ENCODE measurements around the gene EBI3. TPM values are rescaled to one million over a fixed set of nuclear protein-coding genes. Genes with fewer than 3 reads are reported as not detected.
A peak's percentile ranks its signal among the peaks of the same experiment; 100 is the strongest.

EBI3 gene
- total RNA-seq, 6 experiments from 2014 or later: 0.17 to 0.61 (median 0.37) TPM

DNA sequence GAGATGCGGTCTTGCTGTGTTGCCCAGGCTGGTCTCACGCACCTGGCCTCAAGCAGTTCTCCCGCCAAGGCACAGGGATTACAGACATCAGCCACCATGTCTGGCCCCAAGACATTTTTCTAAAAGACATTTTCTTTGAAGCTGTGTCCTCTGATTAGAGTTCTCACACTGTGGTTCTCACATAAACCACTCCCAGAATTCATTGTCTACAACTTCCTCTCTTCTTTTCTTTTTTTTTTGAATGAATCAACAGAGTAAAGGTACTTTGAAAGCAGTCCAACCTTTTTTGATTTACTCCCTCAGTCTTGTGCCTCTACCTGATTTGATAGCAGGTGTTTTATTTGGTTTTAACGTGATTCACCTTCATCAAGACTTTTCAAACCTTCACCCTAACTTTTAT, 35.5 kb downstream of the EBI3 start:
- Mint-ChIP-seq H3K36me3 (ENCODE audit: low read depth) (peaks cover 14% of the 10 kb centered on the region), H3K27ac (no peak overlapping the region; the same call in 1 of the 2 replicates), H3K27me3 (ENCODE audit: insufficient read depth) (peaks cover 3% of the 10 kb centered on the region; the same call in 1 of the 2 replicates), H3K9me3 (no peaks in the 10 kb centered on the region), H3K4me1 (ENCODE audit: low read depth) (no peaks in the 10 kb centered on the region), H3K4me3 (no peak overlapping the region)
- TF ChIP-seq, protein P1, sequence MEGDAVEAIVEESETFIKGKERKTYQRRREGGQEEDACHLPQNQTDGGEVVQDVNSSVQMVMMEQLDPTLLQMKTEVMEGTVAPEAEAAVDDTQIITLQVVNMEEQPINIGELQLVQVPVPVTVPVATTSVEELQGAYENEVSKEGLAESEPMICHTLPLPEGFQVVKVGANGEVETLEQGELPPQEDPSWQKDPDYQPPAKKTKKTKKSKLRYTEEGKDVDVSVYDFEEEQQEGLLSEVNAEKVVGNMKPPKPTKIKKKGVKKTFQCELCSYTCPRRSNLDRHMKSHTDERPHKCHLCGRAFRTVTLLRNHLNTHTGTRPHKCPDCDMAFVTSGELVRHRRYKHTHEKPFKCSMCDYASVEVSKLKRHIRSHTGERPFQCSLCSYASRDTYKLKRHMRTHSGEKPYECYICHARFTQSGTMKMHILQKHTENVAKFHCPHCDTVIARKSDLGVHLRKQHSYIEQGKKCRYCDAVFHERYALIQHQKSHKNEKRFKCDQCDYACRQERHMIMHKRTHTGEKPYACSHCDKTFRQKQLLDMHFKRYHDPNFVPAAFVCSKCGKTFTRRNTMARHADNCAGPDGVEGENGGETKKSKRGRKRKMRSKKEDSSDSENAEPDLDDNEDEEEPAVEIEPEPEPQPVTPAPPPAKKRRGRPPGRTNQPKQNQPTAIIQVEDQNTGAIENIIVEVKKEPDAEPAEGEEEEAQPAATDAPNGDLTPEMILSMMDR (IDR thresholded peaks at IDR 0.05): no peak
- DNase-seq: no peak

DNA sequence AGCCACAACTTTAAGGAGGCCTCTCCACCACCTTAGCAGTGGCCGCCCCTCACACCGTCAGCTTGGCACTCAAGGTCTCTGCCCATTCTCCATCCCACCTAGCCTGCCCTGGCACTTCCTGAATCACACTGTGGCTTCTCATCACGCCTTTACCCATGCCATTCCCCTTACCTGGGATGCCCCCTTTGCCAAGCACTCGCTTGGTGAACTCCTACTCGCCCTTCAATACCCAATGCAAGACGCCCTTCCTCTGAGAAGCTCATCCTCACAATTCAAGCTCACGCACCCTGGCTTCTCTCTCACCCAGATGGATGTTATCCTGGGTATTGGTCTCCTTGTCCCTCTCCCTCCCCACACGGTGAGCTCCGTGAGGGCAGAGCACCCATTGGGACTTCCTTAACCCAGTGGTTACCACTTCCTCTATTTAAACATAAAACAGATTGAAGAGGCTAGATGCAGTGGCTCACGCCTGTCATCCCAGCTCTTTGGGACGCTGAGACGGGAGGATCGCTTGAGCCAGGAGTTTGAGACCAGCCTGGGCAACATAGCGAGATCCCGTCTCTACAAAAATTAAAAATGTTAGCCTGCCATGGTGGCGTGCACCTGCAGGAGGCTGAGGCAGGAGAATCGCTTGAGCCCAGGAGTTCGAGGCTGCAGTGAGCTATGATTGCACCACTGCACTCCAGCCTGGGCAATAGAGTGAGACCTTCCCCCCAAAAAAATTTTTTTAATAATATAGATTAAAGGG, 37.1 kb downstream of the EBI3 start:
- TF ChIP-seq, protein P1 (IDR thresholded peaks at IDR 0.05): no peak
- peaks cover 3% of the 10 kb centered on the region; the same call in 1 of the 2 replicates for H3K27me3 Mint-ChIP-seq (ENCODE audit: insufficient read depth)
- H3K9me3 Mint-ChIP-seq: no peaks in the 10 kb centered on the region
- no peak overlapping the region for H3K4me3 Mint-ChIP-seq
- H3K27ac Mint-ChIP-seq: no peak overlapping the region
- H3K4me1 Mint-ChIP-seq (ENCODE audit: low read depth): no peaks in the 10 kb centered on the region
- peaks cover 11% of the 10 kb centered on the region for H3K36me3 Mint-ChIP-seq (ENCODE audit: low read depth)
- no peak for DNase-seq

DNA sequence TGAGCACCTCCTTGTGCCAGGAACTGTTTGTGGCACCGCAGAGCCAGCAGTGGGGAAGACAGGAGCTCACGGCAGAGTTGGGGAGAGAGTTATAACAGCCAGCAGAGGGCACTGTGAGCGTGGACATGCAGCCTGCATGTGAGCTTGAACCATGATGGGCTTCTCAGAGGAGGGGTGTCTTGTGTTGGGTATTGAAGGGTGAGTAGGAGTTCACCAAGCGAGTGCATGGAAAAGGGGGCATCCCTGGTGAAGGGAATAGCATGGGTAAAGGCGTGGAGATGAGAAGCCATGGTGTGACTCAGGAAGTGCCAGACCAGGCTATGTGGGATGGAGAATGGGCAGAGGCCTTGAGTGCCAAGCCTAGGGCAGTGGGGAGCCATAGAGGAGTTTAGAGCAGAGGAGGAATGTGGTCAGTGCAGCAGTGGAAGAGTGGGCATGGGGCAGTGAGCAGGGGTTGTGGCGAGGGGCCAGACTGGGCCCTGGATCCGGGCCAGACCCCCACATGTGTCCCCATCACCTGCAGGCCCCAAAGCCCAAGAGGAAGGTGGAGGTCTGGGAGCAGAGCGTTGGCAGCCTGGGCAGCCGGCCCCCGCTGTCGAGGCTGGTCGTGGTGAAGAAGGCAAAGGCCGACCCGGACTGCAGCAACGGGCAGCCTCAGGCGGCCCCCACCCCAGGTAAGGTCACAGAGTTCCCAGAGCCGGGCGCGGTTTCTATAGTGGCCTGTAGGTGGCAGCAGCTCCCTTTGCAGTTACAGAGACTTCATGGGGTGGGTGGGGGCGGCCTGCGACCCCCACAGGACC, 38.0 kb downstream of the EBI3 start:
- peak; percentile 52 for DNase-seq
- Mint-ChIP-seq H3K9me3 (no peaks in the 10 kb centered on the region), H3K4me1 (ENCODE audit: low read depth) (no peaks in the 10 kb centered on the region), H3K27me3 (ENCODE audit: insufficient read depth) (peaks cover 3% of the 10 kb centered on the region; the same call in 1 of the 2 replicates), H3K4me3 (no peak overlapping the region), H3K27ac (peak overlapping the region; percentile 32; the same call in 1 of the 2 replicates), H3K36me3 (ENCODE audit: low read depth) (peaks cover 15% of the 10 kb centered on the region)
- TF ChIP-seq, protein P1 (IDR thresholded peaks at IDR 0.05): peak; percentile 83

DNA sequence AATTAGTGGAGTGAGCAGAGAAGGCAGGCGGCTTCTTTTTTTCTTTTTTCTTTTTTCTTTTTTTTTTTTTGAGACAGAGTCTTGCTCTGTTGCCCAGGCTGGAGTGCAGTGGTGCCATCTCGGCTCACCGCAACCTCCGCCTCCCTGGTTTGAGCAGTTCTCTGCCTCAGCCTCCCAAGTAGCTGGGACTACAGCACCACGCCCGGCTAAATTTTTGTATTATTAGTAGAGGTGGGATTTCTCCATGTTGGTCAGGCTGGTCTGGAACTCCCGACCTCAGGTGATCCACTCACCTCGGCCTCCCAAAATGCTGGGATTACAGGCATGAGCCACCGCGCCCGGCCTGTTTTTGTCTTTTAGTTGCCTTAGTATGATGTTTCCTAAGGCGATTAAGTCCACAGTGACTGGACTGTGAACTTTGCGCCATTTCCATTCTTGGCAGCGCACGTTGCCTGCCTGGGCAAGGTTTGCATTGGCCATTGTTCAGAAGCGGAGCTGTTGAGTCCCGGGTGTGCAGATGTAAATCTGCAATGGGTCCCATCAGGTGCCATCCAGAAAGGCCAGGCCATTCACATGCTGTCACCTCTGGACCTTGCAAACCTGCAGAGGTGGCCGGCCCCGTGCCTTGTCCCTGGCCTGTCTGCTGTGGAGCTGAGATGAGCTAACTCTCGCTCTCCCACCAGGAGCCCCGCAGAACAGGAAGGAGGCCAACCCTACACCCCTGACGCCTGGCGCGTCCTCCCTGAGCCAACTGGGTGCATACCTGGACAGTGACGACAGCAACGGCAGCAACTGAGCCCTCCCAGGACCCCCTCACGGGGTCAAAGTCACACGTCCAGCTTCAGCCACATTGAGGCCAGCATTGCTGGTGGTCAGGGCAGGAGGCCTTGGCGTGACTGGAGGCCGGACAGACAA, 38.8 kb downstream of the EBI3 start:
- H3K9me3 Mint-ChIP-seq: no peaks in the 10 kb centered on the region
- no peak overlapping the region for H3K27ac Mint-ChIP-seq
- no peaks in the 10 kb centered on the region for H3K4me1 Mint-ChIP-seq (ENCODE audit: low read depth)
- H3K27me3 Mint-ChIP-seq (ENCODE audit: insufficient read depth): peaks cover 3% of the 10 kb centered on the region; the same call in 1 of the 2 replicates
- H3K36me3 Mint-ChIP-seq (ENCODE audit: low read depth): peaks cover 15% of the 10 kb centered on the region
- TF ChIP-seq, protein P1 (IDR thresholded peaks at IDR 0.05): peak; percentile 25; the same call in 1 of the 2 replicates
- H3K4me3 Mint-ChIP-seq: no peak overlapping the region
- DNase-seq: no peak

DNA sequence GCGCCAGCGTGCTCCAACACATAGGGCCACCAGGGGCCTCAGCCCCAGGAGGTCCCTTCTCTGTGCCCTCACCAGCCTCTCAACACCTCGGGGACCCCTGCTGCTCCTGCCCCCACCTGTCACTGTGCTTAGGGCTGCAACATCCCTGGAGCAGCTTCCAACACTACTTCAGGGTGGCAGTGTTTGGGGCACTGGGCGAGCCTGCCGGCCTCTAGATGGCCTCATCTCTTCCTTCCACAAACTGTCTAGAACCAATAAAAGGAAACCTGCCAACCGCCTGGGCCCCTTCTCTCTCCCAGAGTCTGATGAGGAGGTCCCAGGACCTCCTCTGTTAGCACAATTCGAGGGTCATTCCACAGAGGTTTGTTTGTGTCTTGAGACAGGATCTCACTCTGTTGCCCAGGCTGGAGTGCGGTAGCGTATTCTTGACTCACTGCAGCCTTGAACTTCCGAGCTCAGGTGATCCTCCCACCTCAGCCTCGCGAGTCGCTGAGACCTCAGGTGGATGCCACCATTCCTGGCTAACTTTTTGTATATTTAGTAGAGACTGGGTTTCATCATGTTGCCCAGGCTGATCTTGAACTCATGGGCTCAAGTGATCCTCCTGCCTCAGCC, 39.6 kb downstream of the EBI3 start:
- no peak for DNase-seq
- Mint-ChIP-seq H3K27ac (no peak overlapping the region), H3K4me1 (ENCODE audit: low read depth) (no peaks in the 10 kb centered on the region), H3K4me3 (no peak overlapping the region), H3K9me3 (no peaks in the 10 kb centered on the region), H3K27me3 (ENCODE audit: insufficient read depth) (peaks cover 3% of the 10 kb centered on the region; the same call in 1 of the 2 replicates), H3K36me3 (ENCODE audit: low read depth) (peaks cover 15% of the 10 kb centered on the region)
- TF ChIP-seq, protein P1 (IDR thresholded peaks at IDR 0.05): no peak; the same call in 1 of the 2 replicates
